Hair follicular keratinocyte (primary cell): ENCODE data around the gene ZNF750. TPM values are rescaled to one million over a fixed set of nuclear protein-coding genes. Genes with fewer than 3 reads are reported as not detected.

Experiments
- total RNA-seq: library from RNA; depleted of rRNA; stranded (reverse); fragments of >200 nt; gene quantifications from 2 replicates; pipeline ENCODE4 v1.2.3, GENCODE V29; 2015

Gene ZNF750
- 0.08 and 0.70 TPM in 2 replicates for total RNA-seq

DNA sequence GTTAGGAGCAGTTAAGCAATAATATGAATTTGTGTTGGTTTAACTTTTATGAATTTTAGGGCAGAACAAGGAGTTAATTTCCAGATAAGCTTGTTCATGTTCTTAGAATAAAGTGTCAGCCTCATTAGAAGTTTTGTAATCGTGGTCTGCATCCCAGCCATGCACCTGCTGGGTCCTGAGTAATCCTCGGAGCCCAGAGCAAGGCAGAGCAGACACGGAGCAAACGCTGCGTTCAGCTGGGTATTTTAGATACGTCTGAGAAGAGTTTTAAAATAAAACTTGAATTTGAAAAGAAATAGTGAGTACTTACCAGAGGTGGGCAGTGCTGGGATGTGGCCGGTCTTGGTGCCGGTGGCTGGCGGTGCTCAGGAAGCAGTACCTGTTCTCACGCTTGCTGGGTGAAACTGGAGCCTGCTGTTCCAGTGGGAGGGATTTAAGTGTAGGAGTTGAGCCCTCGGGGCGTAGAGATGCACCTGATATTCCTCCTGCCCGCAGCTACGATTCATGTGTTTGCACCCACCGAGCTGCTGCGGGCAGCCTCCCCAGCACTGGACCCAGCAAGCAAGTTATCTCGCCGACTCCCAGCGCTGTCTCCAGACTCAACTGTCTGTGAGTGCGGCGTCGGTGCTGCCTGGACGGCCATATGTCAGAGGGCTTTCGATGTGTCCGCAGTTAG lies at the start of gene ZNF750:
Gene ZNF750, minus strand, starts transcription at position 406 of the 676 bp plus-strand sequence. CDS start 7,568 bp downstream, outside the sequence.

Other genes with a start within 250 kb of the ZNF750 start
- gene WDR45B, start 191.6 kb downstream of the ZNF750 start, total RNA-seq = 51.5 and 61.9 TPM in 2 replicates
- gene RAB40B, start 141.3 kb downstream of the ZNF750 start, total RNA-seq = 7.1 and 17.7 TPM in 2 replicates
- gene FN3KRP, start 123.3 kb downstream of the ZNF750 start, total RNA-seq = 13.6 and 16.7 TPM in 2 replicates
- gene FN3K, start 104.4 kb downstream of the ZNF750 start, total RNA-seq = 0.34 and 1.0 TPM in 2 replicates
- gene TBCD, start 88.0 kb downstream of the ZNF750 start, total RNA-seq = 39.1 and 61.7 TPM in 2 replicates
- gene METRNL, start 239.6 kb upstream of the ZNF750 start, total RNA-seq = 2.3 and 6.7 TPM in 2 replicates